HEK293 (cell line): Measurements from ENCODE around the gene TESK2.

Experiments used
- BCL11A ChIP-seq: fragments of 450-650 bp; formaldehyde crosslinking; IDR thresholded peaks from 2 replicates; pipeline ENCODE4 v1.5.1; 2016; ENCODE audit warnings: low read depth, missing biosample characterization, missing genetic modification characterization
- CTCF ChIP-seq: fragments of 450-650 bp; formaldehyde crosslinking; IDR thresholded peaks from 2 replicates; pipeline ENCODE4 v1.5.1; 2016; ENCODE audit warnings: missing biosample characterization, missing genetic modification characterization
- ELK4 ChIP-seq: IDR thresholded peaks from 2 replicates; pipeline ENCODE4 v1.6.1; 2011; ENCODE audit warnings: mild to moderate bottlenecking, low read depth, low read length, borderline replicate concordance
- IKZF3 ChIP-seq: fragments of 450-650 bp; IDR thresholded peaks from 2 replicates; pipeline ENCODE4 v1.5.0; 2018; ENCODE audit warnings: missing biosample characterization, mild to moderate bottlenecking, missing genetic modification characterization, moderate library complexity
- KLF16 ChIP-seq: fragments of 450-650 bp; formaldehyde crosslinking; IDR thresholded peaks from 2 replicates; pipeline ENCODE4 v1.5.1; 2017; ENCODE audit warnings: missing biosample characterization, missing genetic modification characterization
- PRDM10 ChIP-seq: fragments of 450-650 bp; formaldehyde crosslinking; IDR thresholded peaks from 2 replicates; pipeline ENCODE4 v1.5.1; 2016; ENCODE audit warnings: missing biosample characterization, missing genetic modification characterization
- WT1 ChIP-seq: fragments of 450-650 bp; formaldehyde crosslinking; IDR thresholded peaks from 2 replicates; pipeline ENCODE4 v1.5.1; 2016; ENCODE audit warnings: missing biosample characterization, missing genetic modification characterization
- ZBTB8A ChIP-seq: fragments of 450-650 bp; formaldehyde crosslinking; IDR thresholded peaks from 2 replicates; pipeline ENCODE4 v1.5.1; 2016; ENCODE audit warnings: missing biosample characterization, missing genetic modification characterization
- ZNF16 ChIP-seq: fragments of 450-650 bp; formaldehyde crosslinking; IDR thresholded peaks from 2 replicates; pipeline ENCODE4 v1.5.1; 2016; ENCODE audit warnings: low read depth, missing biosample characterization, missing genetic modification characterization
- ZNF423 ChIP-seq: fragments of 450-650 bp; formaldehyde crosslinking; IDR thresholded peaks from 2 replicates; pipeline ENCODE4 v1.5.1; 2016; ENCODE audit warnings: missing biosample characterization, missing genetic modification characterization
- ZNF704 ChIP-seq: fragments of 450-650 bp; formaldehyde crosslinking; IDR thresholded peaks from 2 replicates; pipeline ENCODE4 v1.5.1; 2016; ENCODE audit warnings: missing biosample characterization, missing genetic modification characterization

- TF ChIP-seq CTCF (no peak), ZNF423 (no peak), ZNF704 (tag by site-specific recombination) (no peak), ELK4 (no peak), PRDM10 (tag by site-specific recombination) (no peak), KLF16 (tag by site-specific recombination) (no peak), ZNF16 (no peak), ZBTB8A (no peak), WT1 (tag by site-specific recombination) (no peak), BCL11A (tag by site-specific recombination) (no peak), IKZF3 (tag by site-specific recombination) (no peak)
Observed at GRCh38 chr1:45314266-45314665, 176.7 kb downstream of the TESK2 start.
